ENCODE data around the gene CHRDL2. TPM values are rescaled to one million over a fixed set of nuclear protein-coding genes. Genes with fewer than 3 reads are reported as not detected.

The CHRDL2 gene
- polyA plus RNA-seq, 1 of the 3 experiments (the other 2 are of a cell fraction) = not detected

DNA sequence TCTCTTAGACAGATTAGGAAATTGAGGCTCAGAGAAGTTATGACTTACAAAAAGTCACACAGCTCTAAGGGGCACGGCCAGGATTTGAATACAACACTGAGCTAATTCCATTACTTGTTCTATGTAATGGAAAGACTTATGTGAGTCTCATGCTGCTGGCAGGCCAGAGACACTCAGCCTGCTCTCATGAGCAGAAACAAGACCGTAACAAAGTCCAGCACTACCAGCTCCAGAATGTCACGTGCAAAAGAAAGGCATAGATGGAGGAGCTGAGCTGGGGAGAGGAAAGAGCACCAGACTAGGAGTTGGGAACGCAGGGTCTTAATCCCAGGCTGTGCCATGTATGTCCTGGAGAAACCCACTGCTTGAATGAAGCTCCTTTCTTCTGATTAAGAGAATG lies 1.8 kb downstream of the CHRDL2 start:
- H3K27ac ChIP-seq (ENCODE audit: low read depth in 2 of 2, low read length in 1 of 2) = no peak overlapping the region
- WGBS (ENCODE audit: low lambda C conversion rate) = 51% methylated on average over 4 of the region's 4 CpGs
- POLR2A ChIA-PET = no interaction called here

More for the DNA sequence above, 1.8 kb downstream of the CHRDL2 start:
- Histone ChIP-seq H3K27me3 (ENCODE audit: insufficient read depth) (peaks cover 48% of the 10 kb centered on the region), H3K9me2 (no peaks in the 10 kb centered on the region), H3K4me3 (ENCODE audit: low read depth in 2 of 2, low read length in 1 of 2) (no peak overlapping the region), H3K79me2 (ENCODE audit: insufficient read depth) (no peaks in the 10 kb centered on the region), H3K4me1 (ENCODE audit: control insufficient read depth in 1 of 2, insufficient read depth in 2 of 2, low read depth in 1 of 2, low read length in 1 of 2) (no peaks in the 10 kb centered on the region; a peak in 1 of 4 replicates), H3K36me3 (replicated peaks in 1 of 2; ENCODE audit: control insufficient read depth in 1 of 2, insufficient read depth in 2 of 2, low read length in 1 of 2) (no peaks in the 10 kb centered on the region), H4K20me1 (ENCODE audit: insufficient read depth) (no peaks in the 10 kb centered on the region), H3K9ac (no peak overlapping the region), H3F3A (replicated peaks; ENCODE audit: insufficient read depth) (no peaks in the 10 kb centered on the region), H2AFZ (ENCODE audit: low read depth) (no peak overlapping the region), H3K4me2 (no peak overlapping the region), H3K9me3 (no peaks in the 10 kb centered on the region)
- TF ChIP-seq MEF2A (IDR thresholded peaks at IDR 0.05; ENCODE audit: borderline replicate concordance, low read depth) (no peak), SIN3A (IDR thresholded peaks at IDR 0.05; ENCODE audit: borderline replicate concordance, low read depth, low read length) (no peak), POLR2AphosphoS5 (IDR thresholded peaks at IDR 0.05; ENCODE audit: low read depth, low read length) (no peak), RAD21 (IDR thresholded peaks at IDR 0.05; ENCODE audit: low read length) (no peak), MXI1 (IDR thresholded peaks at IDR 0.05; ENCODE audit: low read depth, low read length) (no peak), TCF12 (IDR thresholded peaks at IDR 0.05) (no peak), TAF1 (IDR thresholded peaks at IDR 0.05; ENCODE audit: borderline replicate concordance, low read depth, low read length) (no peak), TEAD4 (IDR thresholded peaks at IDR 0.05; ENCODE audit: borderline replicate concordance, insufficient read depth) (no peak), RCOR1 (IDR thresholded peaks at IDR 0.05; ENCODE audit: low read length) (no peak), EZH2phosphoT487 (IDR thresholded peaks at IDR 0.05; ENCODE audit: borderline replicate concordance, low read depth) (no peak), YY1 (IDR thresholded peaks at IDR 0.05; ENCODE audit: low read depth) (no peak), NFIC (IDR thresholded peaks at IDR 0.05; ENCODE audit: borderline replicate concordance) (no peak)
- TF ChIP-seq, protein P1, sequence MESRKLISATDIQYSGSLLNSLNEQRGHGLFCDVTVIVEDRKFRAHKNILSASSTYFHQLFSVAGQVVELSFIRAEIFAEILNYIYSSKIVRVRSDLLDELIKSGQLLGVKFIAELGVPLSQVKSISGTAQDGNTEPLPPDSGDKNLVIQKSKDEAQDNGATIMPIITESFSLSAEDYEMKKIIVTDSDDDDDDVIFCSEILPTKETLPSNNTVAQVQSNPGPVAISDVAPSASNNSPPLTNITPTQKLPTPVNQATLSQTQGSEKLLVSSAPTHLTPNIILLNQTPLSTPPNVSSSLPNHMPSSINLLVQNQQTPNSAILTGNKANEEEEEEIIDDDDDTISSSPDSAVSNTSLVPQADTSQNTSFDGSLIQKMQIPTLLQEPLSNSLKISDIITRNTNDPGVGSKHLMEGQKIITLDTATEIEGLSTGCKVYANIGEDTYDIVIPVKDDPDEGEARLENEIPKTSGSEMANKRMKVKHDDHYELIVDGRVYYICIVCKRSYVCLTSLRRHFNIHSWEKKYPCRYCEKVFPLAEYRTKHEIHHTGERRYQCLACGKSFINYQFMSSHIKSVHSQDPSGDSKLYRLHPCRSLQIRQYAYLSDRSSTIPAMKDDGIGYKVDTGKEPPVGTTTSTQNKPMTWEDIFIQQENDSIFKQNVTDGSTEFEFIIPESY (IDR thresholded peaks at IDR 0.05; ENCODE audit: borderline replicate concordance, low read depth) = no peak
- TF ChIP-seq, protein P2, sequence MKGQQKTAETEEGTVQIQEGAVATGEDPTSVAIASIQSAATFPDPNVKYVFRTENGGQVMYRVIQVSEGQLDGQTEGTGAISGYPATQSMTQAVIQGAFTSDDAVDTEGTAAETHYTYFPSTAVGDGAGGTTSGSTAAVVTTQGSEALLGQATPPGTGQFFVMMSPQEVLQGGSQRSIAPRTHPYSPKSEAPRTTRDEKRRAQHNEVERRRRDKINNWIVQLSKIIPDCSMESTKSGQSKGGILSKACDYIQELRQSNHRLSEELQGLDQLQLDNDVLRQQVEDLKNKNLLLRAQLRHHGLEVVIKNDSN (IDR thresholded peaks at IDR 0.05; ENCODE audit: borderline replicate concordance, low read depth) = no peak
- TF ChIP-seq, protein P3, sequence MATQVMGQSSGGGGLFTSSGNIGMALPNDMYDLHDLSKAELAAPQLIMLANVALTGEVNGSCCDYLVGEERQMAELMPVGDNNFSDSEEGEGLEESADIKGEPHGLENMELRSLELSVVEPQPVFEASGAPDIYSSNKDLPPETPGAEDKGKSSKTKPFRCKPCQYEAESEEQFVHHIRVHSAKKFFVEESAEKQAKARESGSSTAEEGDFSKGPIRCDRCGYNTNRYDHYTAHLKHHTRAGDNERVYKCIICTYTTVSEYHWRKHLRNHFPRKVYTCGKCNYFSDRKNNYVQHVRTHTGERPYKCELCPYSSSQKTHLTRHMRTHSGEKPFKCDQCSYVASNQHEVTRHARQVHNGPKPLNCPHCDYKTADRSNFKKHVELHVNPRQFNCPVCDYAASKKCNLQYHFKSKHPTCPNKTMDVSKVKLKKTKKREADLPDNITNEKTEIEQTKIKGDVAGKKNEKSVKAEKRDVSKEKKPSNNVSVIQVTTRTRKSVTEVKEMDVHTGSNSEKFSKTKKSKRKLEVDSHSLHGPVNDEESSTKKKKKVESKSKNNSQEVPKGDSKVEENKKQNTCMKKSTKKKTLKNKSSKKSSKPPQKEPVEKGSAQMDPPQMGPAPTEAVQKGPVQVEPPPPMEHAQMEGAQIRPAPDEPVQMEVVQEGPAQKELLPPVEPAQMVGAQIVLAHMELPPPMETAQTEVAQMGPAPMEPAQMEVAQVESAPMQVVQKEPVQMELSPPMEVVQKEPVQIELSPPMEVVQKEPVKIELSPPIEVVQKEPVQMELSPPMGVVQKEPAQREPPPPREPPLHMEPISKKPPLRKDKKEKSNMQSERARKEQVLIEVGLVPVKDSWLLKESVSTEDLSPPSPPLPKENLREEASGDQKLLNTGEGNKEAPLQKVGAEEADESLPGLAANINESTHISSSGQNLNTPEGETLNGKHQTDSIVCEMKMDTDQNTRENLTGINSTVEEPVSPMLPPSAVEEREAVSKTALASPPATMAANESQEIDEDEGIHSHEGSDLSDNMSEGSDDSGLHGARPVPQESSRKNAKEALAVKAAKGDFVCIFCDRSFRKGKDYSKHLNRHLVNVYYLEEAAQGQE (IDR thresholded peaks at IDR 0.05; ENCODE audit: low read depth, low read length) = no peak
- CTCF ChIA-PET = interaction anchor here (0.6 to 8.0 kb wide), 2 partner anchors 24 to 73 kb away, joined by 3 to 243 read pairs; no protein-coding TSS in a partner anchor
- no peak for DNase-seq
